ENCODE data around the gene ARHGAP6.

GRCh38 chrX:11600578-11600977, 65.1 kb downstream of the ARHGAP6 start:
- no peak for TF ChIP-seq POLR2A (IDR thresholded peaks at IDR 0.05; ENCODE audit: borderline replicate concordance, extremely low read depth, insufficient read depth, insufficient read length)
- no peak for TF ChIP-seq ELF1 (IDR thresholded peaks at IDR 0.05; ENCODE audit: borderline replicate concordance, low read depth)

All from HCT116 (cell line).